DMS53 treated with DMSO at 0.1 percent for 48 hours (cell line): ENCODE data around the gene ZC3H7A.

Experiments
- DNase-seq: peaks from one replicate; lab custom pipeline; 2025; ENCODE audit not compliant: unreplicated experiment; lab: John Stamatoyannopoulos, UW

Gene ZC3H7A

DNA sequence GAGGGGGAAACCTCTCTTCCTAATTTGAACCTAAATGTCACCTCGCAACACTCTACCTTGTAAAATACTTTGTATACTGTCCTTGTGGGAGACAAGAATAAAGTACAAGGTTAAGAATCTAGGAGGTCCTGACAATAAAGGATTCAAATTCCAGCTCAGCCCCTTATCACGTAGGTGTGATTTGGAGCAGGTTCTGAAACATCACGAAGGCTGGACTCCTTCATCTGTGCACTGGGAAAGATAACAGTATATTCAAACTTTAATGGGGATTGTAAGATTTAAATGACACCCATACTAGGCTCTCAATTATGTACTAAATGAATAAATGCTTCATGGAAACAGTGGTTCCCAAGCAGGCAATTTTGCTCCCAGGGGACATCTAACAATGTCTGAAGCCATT, 56.5 kb downstream of the ZC3H7A start:
- DNase-seq: no peak

DNA sequence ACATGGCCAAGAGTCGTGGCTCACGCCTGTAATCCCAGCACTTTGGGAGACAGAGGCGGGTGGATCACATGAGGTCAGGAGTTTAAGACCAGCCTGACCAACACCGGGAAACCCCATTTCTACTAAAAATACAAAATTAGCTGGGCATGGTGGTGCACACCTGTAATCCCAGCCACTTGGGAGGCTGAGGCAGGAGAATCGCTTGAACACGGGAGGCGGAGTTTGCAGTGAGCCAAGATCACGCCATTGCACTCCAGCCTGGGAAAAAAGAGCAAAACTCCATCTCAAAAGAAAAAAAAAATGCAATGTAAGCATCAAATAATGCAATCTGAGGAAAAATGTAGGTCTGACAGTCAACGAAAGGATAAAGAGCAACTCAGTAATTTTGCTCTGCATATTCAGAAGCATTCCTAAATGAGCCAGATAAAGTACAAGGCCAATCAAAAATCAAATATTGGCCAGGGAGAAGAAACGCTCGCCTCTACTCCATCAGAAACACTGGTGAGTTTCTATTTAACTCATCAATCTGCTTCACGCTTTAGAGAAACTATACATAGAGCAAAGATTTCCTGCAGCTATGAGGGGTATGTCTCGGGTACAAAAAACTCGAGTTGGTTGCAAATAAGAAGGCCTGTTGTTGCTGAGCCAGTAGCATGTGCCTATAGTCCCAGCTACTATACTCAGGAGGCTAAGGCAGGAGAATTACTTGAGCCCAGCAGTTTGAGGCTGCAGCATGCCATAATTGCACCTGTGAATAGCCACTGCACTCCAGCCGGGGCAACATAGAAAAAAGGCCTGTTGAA, 58.1 kb downstream of the ZC3H7A start:
- DNase-seq: no peak

DNA sequence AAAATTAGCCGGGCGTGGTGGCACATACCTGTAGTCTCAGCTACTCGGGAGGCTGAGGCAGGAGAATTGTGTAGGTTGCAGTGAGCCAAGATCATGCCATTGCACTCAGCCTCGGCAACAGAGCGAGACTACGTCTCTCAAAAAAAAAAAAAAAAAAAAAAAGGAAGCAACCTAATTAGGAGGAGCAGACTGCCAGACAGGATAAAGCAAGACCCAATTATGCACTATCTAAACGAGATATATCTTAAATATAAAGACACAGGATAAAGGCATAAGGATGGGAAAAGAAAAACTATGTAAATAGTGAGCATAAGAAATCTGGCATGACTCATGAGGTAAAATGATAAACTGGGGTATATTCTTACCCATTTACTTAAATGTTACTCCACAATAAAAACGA, 59.3 kb downstream of the ZC3H7A start:
- DNase-seq: no peak

DNA sequence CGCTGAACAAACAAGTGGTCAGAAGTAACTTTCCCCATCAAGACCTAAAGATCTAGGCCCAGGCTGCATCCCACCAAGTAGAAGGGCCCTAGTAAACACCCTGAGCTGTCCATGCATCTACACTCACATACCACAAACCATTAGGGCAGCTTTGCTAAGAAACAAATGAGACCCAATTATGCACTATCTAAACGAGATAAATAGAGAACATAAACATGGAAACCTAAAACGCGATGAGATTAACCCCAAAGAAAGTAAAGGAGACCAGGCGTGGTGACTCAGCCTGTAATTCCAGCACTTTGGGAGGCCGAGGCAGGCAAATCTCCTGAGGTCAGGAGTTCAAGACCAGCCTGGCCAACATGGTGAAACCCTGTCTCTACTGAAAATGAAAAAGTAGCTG, 60.2 kb downstream of the ZC3H7A start:
- no peak for DNase-seq

DNA sequence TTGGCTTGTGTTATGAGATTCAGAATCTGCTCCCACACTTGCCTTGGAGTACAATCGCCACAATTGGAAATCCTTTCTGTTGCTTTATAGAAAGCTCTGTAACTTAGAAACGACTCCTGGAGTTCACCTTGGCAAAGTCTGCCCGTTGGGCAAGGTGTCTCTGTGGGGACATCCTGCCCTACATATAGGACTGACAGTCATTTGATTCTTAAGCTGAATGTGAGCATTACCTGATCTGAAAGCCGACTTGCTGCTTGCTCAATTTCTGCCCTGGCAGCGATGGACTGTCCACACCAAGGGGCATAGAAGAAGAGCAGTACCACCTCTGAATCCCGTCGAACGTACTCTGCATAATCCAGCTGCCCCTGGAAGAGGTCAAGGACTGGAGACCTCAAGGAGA, 61.3 kb downstream of the ZC3H7A start:
- DNase-seq: no peak

DNA sequence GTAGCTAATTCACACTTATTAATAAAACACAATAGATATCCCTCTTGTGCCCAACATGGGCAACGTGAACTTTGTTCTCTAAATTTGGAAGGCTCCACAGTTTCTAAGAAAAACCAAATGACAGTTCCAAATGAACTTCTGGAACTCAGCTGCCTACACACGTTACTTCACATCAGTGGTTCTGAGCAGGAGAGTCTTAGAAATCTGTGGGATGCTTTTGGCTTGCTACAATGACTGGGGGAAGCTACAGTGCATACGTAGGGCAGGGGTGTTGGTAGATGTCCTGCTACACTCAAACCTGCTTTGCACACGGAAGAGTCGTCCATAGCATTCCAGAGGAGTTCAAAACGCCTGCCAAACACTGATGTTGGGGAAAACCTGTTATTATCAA, 62.4 kb downstream of the ZC3H7A start:
- DNase-seq: no peak

DNA sequence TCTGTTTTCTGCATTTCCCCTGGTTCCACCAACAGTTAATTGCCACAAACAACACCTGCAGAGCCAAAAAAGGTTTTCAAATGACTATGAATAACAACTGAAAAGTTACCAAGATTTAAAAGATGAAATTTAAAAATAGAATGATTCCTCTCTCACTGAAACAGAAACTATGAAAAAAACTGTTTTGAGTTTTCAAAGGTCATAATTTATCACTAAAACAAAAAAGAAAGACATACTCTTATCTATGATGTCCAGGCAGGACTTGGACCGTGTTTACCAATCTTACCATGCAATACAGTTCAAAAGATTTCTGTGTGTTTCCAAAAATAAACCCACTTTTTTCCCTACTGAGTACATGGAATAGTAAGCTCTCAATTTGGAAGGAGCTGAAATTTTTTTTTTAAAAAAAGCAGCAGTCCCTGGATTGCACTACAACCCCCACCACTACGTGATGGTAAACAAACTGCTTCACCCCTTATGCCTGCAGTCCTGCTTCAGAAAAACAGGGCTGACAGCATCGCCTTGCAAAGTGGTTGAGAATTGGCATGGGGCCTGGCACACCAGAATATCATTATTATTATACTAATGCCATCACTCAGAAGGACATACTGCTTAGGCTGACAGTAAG, 62.9 kb downstream of the ZC3H7A start:
- DNase-seq: no peak

DNA sequence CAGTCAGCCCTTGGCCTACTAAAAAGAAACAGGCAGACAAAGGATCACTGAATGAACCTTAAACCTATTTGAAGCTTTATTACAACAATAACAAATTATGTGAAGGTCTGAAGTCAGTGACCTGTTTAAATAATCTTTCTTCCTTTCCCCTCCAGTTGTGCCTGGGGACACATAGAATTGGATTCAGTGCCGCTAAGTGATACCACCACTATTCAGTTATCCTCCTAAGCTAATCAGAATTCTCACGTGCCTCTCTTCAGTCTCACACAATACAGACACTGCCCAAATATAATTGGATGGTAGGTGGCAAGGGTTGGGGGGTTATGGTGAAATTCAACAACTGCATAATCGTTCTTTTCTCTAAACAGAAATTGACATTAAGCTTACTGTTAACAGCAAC, 65.8 kb downstream of the ZC3H7A start:
- no peak for DNase-seq

DNA sequence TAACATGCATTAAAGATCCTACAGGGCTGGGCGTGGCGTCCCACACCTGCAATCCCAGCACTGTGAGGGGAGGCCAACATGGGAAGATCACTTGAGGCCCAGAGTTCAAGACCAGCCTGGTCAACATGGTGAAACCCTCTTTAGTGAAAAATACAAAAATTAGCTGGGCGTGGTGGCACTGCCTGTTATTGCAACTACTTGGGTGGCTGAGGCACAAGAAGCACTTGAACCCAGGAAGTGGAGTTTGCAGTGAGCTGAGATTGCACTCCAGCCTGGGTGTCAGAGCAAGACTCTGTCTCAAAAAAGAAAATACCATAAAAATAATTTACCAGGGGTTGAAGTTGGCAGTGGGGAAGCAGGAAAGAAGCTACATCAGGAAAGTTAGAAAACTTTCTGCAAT, 67.3 kb downstream of the ZC3H7A start:
- DNase-seq: no peak

DNA sequence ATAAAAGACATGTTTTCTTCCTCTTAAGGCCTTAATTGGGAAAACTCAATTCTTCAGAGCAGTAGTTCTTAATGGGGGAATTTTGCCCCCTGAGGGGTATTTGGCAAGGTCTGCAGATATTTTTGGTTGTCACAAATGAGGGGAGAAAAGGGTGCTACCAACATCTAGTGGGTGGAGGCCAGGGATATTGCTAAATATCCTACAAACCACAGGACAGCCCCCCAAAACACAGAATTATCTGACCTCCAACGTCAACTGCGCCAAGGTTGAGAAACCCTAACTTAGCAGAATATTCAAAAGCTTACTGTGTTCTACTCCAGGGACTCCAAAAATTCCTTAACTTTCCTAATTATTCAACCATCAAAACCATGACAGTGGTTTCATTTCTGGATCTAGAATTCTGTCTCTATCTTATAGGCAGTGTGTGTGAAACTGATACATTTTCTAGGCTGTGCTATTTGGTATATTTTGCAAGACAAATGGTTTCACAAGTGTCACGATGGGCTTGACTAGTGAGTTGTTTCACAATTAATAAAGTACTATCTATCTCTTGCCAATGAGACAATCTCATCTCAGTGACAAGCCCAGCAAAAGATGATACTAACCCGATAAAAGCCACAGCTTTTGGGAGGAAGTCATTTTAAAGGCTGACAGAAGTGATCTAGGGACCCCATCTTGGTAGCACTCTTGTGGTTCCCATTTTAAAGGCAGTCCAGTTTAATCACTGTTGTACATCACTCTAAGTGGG, 69.1 kb downstream of the ZC3H7A start:
- no peak for DNase-seq

DNA sequence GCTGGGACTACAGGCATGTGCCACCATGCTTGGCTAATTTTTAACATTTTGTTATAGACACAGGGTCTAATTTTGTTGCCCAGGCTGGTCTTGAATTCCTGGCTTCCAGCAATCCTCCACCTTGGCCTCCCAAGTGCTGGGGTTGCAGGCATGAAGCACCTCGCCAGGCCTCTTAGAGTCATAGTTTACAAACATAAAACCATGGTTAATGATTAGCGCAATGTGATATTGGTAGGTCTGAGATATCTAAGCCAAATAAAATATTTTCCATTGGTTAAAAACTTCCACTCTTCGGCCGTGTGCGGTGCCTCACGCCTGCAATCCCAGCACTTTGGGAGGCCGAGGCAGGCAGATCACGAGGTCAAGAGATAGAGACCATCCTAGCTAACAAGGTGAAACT, 71.0 kb downstream of the ZC3H7A start:
- peak; percentile 3 for DNase-seq

DNA sequence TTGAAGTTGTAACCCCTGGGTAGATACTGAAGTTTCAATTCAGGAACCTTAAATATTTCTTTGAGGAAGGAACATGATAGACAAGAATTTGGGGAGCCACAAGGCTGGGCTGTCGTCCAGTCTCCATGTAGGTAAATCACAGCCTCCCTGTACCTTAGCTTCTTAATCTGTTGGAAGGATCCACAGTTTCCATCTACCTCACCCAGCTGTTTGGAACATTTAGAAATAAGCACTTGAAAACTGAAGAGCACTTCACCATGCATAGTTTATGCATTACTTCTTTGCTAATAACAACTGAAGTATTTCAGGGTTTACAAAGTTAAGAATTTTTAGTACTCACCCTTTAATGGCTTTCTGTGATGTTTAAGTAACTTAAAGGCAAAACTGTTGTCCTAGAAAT, 71.6 kb downstream of the ZC3H7A start:
- DNase-seq: peak; percentile 5

DNA sequence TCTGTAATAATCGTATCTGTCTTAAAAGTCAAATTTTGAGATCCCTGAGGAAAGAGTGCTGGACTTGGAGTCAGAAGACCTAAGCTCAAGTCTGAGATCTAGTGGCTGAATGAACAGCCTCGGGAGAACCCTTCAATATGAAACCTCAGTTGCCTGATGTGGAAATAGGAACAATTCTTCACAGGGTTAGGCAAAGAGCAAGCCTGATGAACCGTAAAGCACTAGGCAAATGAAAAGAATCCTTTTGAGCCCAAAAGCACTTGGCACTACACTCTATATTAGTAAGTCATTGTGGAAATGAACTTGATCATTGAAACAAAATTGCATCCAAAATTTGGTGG, 74.6 kb downstream of the ZC3H7A start:
- no peak for DNase-seq

DNA sequence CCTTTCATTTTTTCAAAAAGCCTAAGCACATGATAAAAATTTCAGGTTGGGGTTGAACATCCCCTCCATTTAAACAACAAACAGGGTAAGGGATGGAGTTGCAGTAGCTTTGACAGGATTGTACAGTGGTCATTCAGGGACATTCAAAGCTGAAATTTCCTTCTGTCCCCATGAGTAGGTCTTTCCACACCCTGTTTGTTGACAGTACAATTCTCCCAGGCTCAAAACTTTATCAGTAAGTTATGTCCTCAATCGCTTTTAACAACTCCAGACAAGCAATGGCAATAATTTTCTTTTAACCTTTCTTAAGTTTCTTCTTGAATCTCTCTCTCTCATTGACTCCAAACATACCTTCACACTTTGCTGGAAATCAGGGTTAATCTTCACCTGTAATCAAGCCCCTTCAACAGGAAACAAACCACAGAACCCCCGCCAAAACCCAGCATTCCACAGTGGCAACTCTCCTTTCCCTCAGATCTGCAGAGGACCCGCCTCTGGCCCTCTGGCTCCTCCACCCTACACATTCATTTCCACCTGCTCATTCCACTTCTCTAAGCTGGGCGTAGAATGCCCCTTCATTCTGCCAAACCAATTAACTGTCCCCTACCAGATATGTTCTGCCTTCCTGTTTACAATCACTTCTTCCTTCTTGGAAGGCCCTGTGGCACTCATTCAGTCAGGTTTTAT, 75.1 kb downstream of the ZC3H7A start:
- no peak for DNase-seq

DNA sequence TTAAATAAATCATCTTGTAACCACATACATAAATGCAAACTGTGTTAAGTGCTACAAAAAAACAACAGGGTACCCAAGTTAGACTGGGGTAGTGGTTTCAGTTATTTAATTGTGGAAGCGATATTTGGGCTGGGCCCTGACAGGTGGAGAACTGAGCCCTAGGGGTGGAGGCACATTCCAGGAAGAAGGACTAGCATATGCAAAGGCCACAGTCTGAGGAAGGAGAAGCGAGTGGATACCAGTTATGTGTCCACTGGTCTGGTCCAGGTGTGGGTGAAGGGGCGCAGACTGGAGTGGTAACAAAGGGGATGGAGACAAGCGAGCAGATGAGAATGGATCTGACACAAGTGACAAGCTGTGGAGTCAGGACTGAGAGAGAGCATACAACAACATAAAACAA, 77.3 kb downstream of the ZC3H7A start:
- no peak for DNase-seq

DNA sequence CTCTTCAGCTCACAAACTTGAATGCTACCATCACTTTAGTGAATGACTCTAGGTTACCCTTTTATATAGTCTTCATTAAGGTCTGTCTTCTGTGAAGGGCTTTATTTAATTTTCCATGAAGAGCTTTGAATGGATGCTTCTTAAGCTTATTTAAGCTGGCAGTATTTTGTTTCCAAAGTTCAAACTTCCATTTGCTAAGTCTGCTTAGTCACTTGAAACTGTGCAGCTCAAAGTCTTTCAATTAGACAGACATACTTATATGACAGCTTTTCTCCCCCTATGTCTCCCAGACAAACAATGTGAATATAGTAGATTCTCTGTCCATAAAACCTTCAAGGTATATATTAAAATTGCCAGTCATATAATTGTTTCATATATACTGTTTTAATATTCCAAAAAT, 77.9 kb downstream of the ZC3H7A start:
- DNase-seq: no peak

DNA sequence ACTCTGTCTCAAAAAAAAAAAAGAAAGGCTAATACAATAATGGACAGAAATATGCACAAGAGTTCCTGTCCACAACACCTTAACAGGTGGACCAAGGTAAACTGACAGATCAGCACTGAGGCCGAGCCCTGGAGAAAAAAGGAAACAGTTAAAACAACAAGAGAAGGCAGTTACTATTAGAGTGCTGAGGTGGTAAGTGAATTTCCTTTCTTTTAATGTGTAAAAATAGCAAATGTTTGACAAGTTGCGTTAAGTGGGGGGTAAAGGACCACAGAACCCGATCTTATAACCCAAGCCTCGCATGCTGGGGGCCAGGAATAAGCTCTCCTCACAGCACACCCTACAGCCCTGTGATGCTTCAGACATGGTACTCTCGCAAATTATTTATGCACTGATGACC, 79.2 kb downstream of the ZC3H7A start:
- no peak for DNase-seq

DNA sequence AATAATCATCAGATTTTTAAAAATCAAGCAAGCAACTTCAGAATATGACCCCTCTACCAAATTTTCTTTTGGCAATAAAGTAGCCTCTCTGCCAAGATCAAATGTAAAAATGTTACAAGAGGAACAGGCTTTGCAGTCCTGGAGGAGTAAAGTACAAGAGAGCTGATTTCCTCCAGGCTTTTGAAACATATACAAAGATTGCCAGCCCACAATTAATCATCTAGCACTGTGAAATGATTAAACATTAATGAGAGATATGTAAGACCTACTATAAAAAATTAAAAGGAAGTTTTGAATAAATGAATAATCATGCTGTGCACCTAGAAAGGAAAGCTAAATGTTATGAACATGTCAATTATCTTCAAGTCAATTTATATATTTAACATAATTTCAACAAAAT, 80.7 kb downstream of the ZC3H7A start:
- no peak for DNase-seq

DNA sequence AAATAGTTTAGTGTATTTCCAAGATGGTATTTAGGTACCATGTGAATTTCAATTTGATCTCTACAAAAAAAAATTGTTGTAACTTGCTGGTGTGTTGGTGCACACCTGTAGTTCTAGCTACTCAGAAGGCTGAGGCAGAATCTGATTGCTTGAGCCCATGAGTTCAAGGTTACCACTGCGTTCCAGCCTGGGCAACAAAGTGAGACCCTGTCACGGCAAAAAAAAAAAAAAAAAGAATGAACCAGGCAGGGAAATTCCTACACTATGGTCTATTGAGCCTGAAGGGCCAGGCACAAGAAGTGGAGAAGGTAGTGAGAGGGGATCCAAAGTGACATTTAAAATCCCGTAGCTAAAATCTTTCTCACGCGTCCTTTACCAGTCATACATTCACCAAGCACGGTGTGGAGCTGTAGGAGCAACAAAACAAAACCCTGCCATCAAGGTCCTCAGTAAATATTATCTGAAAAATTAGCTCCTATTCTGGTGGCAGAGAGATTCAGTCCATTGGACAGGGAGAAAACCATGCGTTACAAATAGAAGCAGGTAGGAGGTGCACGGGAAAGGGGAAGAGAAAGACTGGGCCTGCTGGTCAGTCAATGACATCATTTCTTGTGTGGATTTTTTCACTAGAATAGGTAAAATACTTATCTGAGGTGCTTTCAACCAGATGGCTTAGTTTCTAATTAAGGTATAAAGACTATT, 81.7 kb downstream of the ZC3H7A start:
- DNase-seq: no peak

DNA sequence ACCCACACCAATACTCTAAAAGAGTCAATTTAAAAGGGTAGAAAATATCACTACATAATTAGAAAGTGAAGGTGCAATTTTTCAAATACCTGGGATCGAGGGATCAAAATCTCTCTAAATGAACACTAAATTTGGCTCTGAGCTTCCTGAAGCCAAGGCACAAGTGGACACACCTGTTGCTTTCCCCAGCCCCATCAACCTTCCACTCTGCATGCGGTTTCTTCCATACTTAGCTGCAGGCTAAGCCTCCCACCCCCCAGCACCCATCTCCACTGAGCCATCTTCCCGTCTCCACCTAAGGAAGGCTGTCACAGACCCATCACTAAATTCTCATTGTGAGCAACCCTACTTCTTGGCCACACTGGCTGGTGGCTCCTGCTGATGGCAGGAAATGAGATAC, 84.9 kb downstream of the ZC3H7A start:
- DNase-seq: no peak

DNA sequence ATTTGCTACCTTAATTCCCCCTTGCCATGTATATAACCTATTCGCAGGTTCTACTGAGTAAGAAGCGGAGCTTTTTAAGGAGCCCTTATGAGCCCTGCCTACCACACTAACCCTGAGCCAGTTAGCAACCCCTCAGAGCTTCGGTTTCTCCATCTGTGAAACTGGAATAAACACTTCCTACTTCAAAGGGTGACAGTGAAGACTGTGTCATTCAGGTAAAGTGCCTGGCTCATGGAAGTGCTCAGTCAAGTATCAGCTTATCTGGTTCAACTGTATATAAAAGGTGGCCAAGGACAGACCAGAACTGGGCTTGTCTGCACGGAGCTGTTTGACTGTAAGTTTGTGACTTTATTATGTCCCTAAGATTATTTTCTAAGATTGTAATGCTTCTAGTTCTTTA, 85.4 kb downstream of the ZC3H7A start:
- no peak for DNase-seq
